Ammon's horn (tissue), 1 donor: Measurements from ENCODE around the gene CYP2W1.
A peak's percentile ranks its signal among the peaks of the same experiment; 100 is the strongest.

Source experiments
- DNase-seq: peaks from one replicate; pipeline ENCODE4 v3.0.0-alpha.2; 2016; ENCODE audit warnings: low spot score

CYP2W1 gene

GRCh38 chr7:967361-968082, 15.5 kb upstream of the CYP2W1 start:
- DNase-seq: no peak

- DNase-seq: no peak
These were observed 14.5 kb upstream of the CYP2W1 start for GRCh38 chr7:968205-969105.

- DNase-seq: no peak
These were observed 13.6 kb upstream of the CYP2W1 start for GRCh38 chr7:969403-969802.

- no peak for DNase-seq
These were observed 12.2 kb upstream of the CYP2W1 start for GRCh38 chr7:970744-971143.

- no peak for DNase-seq
These were observed 10.9 kb upstream of the CYP2W1 start for GRCh38 chr7:972110-972509.

- no peak for DNase-seq
These were observed 10.2 kb upstream of the CYP2W1 start for GRCh38 chr7:972676-973309.

- no peak for DNase-seq
These were observed 9.7 kb upstream of the CYP2W1 start for GRCh38 chr7:973312-973711.

DNA sequence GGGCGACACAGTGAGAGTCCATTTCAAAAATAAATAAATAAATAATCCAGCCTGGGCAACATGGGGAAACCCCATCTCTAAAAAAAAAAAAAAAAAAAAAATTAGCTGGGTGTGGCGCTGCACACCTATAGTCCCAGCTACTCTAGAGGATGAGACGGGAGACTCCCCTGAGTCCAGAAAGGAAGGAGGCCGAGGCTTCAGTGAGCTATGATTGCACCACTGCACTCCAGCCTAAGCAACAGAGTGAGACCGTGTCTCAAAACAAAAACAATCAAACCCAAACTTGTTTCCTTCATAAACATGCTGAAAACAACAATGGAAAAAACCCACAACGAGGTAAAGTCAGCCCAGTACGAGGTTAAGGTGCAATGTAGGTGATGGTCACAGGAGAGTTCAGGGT, 8.8 kb upstream of the CYP2W1 start:
- DNase-seq: no peak

GRCh38 chr7:974820-975681, 7.9 kb upstream of the CYP2W1 start, which contains the start of gene COX19:
Gene COX19 (minus strand): TSS chr7:975549. CDS start chr7:975509, 40 bp downstream.
- DNase-seq: peak; percentile 88

DNA sequence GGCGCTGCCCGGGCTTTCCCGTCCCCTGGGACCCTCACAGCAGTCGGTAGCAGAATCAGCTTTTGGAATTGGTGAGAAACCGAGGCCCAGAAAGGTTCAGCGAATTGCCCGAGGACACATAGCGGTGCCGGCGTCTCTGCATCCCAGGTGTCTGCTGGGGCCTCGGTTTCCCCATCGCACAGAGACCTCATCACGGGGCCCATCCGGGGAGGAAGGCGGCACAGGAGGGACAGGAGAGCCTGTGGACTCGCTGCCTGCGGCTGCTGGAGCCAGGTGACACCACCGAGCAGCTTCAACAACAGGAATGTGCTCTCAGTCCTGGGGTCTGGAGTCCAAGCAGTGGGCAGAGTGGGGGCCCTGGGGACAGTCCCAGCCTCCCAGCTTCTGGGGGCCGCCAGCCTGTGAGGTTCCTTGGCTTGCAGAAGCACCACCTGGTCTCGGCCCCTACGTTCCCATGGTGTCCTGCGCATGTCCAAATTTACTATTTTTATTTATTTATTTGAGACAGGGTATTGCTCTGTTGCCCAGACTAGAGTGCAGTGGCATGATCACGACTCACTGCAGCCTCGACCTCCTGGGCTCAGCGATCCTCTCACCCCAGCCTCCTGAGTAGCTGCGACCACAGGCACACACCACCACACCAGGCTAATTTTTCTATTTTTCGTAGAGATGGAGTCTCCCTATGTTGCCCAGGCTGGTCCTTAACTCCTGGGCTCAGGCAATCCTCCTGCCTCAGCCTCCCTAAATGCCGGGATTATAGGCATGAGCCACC, 7.1 kb upstream of the CYP2W1 start:
- DNase-seq: no peak

DNA sequence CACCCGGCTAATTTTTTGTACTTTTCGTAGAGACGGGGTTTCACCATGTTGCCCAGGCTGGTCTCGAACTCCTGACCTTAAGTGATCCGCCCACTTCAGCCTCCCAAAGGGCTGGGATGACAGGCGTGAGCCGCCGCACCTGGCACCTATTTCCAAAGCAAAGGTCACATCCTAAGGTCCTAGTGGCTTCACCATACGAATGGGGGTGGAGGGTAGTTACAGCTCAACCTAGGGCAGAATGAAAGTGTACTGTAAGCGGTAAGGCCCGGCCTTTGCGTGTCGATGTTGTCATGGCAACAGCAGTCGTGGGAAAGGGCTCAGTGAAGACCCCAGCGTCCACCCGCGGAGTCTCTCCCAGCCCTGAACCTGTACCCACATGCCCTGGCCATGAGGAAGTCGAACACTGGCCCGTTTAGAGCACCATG, 6.1 kb upstream of the CYP2W1 start:
- no peak for DNase-seq

DNA sequence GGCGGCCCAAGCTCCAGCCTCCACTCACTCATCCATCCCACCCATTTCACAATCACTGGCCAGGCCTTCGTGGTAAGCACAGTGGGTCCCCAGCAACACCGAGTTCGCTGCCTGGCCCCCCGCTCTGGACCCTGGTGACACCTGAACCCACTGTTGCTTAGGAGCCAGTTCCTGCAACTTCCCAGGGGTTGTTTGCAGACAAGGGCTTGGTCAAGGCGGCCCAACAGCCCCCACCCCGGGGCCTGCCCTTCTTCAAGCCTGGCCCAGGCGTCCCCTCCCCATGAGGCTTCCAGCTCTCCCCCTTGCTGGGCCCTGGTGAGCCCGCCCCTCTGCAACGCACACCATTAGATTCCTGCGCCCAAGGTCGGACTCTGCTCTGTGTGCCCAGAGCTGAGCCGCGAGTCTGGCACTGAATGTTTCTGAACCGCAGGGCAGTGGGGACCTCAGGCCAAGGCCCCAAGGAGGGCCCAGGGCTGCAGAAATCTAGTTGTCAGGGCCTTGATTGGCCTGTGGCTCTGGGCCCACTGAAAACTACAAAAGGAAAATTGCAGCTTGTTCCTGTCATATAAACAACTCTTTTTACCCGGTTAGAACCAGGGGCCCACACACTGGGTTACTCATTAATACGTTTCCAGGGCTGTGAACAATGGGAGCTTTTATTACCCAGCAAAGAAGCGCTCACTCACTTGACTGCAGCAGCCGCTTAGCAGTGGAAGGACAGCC, 5.5 kb upstream of the CYP2W1 start:
- peak; percentile 91 for DNase-seq

GRCh38 chr7:978049-978346, 5.0 kb upstream of the CYP2W1 start:
- DNase-seq: no peak

DNA sequence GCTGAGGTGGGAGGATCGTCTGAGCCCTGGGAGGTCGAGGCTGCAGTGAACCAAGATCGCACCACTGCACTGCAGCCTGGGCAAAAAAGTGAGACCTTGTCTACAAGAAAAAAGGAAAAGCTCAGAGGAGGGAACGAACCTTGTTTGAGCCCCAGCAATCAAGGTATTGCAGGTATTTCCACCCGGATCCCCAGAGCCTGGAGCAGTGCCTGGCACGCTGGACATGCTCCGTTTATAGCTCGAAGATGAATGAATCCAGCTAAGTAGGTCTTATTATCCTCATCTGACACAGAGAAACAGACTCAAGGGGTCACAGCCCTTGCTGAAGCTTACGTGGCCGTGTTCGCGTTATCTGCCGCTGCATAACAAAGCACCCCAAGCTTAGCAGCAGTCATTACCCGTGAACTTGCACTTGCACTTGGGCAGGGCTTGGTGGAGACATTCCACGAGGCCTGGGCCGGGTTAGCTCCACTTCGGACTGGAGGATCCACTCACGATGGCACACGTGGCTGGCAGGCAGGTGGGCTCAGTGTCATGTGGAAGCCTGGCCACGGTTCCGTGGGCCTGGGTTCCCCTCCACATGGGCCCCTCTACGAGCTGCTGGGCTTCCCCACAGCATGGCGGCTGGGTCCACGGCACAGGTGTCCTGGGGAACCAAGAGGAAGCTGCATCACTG, 4.4 kb upstream of the CYP2W1 start:
- no peak for DNase-seq

- no peak for DNase-seq
These were observed 3.8 kb upstream of the CYP2W1 start for GRCh38 chr7:979151-979550.

- DNase-seq: no peak
These were observed 3.0 kb upstream of the CYP2W1 start for GRCh38 chr7:979886-980571.

DNA sequence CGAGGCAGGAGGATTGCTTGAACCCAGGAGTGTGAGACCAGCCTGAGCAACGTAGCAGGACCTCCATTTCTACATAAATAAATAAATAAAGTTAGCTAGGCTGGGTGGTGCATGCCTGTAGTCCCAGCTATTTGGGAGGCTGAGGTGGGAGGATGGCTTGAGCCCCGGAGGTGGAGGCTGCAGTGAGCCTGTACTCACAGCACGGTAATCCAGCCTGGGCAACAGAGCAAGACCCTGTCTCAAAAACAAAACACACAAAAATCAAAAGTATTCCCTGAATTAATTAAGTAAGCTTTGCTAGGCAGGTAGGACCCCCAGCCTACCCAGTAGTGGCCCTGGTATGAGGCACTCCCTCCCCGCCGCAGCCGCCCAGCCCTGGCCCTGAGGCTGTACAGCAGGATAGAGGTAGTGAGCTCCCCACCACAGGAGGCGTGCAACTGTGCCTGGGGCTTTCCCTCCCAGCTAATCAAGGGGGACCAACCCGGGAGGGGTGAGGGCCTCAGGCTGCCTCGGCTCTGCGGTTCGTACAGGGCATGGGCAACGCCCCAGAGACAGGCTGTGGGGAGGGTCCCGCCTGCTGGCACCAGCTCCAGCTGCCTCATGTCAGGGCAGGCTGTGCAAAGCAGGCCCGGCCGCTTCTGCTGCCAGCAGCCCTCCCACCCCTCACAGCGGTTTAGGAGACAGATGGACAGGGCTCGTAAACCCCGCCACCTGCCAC, 1.0 kb upstream of the CYP2W1 start:
- DNase-seq: no peak

DNA sequence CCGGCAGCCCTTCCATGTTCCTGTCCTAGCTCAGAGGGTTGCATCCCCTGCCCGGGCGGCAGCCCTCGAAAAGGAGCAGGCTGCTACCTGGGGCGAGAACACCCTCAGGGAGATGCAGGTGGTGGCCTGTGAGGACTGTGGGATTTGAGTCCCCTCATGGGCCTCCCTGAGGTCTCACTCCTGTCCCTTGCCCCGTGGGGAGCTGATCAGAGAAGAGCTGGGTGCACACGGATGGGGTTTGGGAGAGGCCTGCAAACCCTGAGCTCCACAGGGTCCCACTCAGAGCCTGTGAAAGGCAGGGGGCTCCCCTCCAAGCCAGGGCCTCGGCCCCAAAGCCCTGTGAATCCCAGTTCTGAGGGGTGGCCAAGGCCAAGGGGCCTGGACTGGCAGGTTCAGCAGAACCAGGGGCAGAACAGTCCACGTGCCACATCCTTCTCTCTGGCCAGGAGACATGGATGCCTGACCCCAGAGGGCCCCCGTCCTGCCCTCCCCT, 424 bp upstream of the CYP2W1 start:
- no peak for DNase-seq
